Activated naive CD8-positive, alpha-beta T cell treated with anti-CD3 and anti-CD28 coated beads, Interleukin-2, amount 10 ng/mL, durations not matched to agents 7 days and 5 days (primary cell): ENCODE data around the gene TGM2. TPM values are rescaled to one million over a fixed set of nuclear protein-coding genes. Genes with fewer than 3 reads are reported as not detected.
A peak's percentile ranks its signal among the peaks of the same experiment; 100 is the strongest.
"Not testable (repeated sequence)": the region's sequence is repeated elsewhere in the genome, so short reads cannot be mapped to it uniquely, and the experiment has no call there.

Experiments
- ATAC-seq: fragments of 150-1000 bp; cut with Tn5 transposase; one replicate; pipeline ENCODE4 v1.10.0; 2021; ENCODE audit warnings: low read depth, moderate library complexity
- POLR2A ChIA-PET: fragments of 350-600 bp; sonication (Branson Sonifier 250); formaldehyde crosslinking; loops from one replicate; lab custom pipeline; 2021; ENCODE audit warnings: antibody characterized with exemption; lab: Charles Lee
- DNase-seq: peaks from one replicate; pipeline ENCODE4 v3.0.0; 2021
- H3K27ac Mint-ChIP-seq: one replicate; pipeline ENCODE4 v1.8.0; 2022; ENCODE audit warnings: mild to moderate bottlenecking, mixed read lengths
- H3K27me3 Mint-ChIP-seq: one replicate; pipeline ENCODE4 v1.8.0; 2022; ENCODE audit warnings: mild to moderate bottlenecking, moderate library complexity, mixed read lengths
- H3K36me3 Mint-ChIP-seq: one replicate; pipeline ENCODE4 v1.8.0; 2021; ENCODE audit warnings: mild to moderate bottlenecking, mixed read lengths
- H3K4me1 Mint-ChIP-seq: one replicate; pipeline ENCODE4 v1.8.0; 2021; ENCODE audit warnings: mixed read lengths
- H3K4me3 Mint-ChIP-seq: one replicate; pipeline ENCODE4 v1.8.0; 2022; ENCODE audit warnings: mild to moderate bottlenecking, moderate library complexity, mixed read lengths
- H3K9me3 Mint-ChIP-seq: one replicate; pipeline ENCODE4 v1.8.0; 2021; ENCODE audit warnings: mixed read lengths
- total RNA-seq, 2 experiments: library from RNA; stranded (reverse); gene quantifications; one replicate each; pipeline ENCODE4 v1.2.3, GENCODE V29; 2021

TGM2 gene
- total RNA-seq, 2 experiments from 2014 or later, result 0.43 to 0.50 TPM

DNA sequence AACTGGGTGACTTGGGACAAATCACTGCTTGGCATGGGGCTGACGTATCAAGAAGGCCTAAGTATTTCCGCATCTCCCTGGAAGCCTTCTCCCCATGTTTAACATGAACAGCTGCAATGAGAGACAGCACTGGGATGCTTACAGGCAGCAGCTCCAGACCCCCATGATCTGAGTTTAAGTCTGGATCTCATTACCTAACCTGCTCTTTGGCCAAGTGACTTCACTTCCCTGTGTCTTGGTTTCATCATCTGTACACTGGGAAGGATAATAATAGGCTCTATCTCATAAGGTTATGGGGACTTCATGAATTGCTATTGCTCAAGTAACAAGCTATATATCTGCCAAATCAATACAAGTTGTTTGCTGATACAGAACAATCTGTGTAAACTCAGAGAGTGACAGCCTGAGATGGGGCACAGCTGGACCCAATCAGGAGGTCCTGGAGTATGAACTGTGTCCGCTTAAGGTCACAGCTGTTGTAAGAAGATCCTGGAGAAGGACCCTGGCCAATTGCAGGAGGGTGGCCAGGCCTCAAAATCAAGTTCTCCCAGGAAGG lies 56.0 kb downstream of the TGM2 start:
- no peak overlapping the region for H3K4me3 Mint-ChIP-seq
- DNase-seq, result no peak
- peaks cover 4% of the 10 kb centered on the region for H3K27me3 Mint-ChIP-seq
- H3K36me3 Mint-ChIP-seq, result no peaks in the 10 kb centered on the region
- H3K27ac Mint-ChIP-seq, result no peak overlapping the region
- POLR2A ChIA-PET, result no interaction called here
- peaks cover 12% of the 10 kb centered on the region for H3K4me1 Mint-ChIP-seq
- ATAC-seq, result no peak
- no peaks in the 10 kb centered on the region for H3K9me3 Mint-ChIP-seq

DNA sequence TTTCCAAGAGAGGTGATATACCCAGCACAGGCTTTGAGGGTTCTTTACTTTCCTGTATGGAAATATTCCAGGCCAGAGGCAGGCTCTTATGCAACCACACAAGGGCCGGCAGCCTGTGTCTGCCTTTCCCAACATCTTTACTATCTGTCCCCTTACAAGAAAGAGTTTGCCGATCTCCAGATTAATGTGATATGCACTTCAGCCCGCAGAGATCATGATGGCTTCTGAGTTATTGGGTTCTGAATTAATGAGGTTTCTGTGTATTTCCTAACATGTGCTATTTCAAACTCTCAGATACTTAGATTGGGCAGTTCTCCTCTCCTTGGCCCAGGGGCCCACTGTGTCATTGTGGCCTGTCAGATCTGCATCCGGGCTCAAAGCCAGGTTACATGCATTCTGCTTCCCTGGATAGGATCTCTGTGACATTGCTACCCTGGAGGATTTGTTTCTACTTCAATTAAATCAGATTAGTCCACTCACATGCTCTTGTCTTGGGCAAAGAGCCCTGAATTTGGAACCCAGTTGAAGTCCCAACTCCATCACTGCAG lies 56.6 kb downstream of the TGM2 start:
- Mint-ChIP-seq H3K9me3 (no peaks in the 10 kb centered on the region), H3K4me3 (no peak overlapping the region), H3K27ac (no peak overlapping the region), H3K36me3 (no peaks in the 10 kb centered on the region), H3K27me3 (peaks cover 2% of the 10 kb centered on the region), H3K4me1 (peaks cover 6% of the 10 kb centered on the region)
- POLR2A ChIA-PET, result no interaction called here
- no peak for DNase-seq
- ATAC-seq, result no peak

DNA sequence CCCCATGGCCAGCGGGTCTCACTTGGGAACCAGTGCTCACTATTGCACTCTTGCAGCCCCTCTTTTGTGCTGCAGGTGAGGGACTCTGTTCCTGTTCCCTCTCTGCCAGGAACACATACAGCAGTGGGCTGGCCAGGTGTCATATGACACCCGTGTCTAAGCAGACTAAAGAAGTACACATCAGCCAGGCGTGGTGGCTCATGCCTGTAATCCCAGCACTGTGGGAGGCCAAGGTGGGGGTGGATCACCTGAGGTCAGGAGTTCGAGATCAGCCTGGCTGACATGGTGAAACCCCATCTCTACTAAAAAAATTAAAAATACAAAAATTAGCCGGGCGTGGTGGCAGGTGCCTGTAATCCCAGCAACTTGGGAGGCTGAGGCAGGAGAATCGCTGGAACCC lies 57.2 kb downstream of the TGM2 start:
- H3K4me1 Mint-ChIP-seq, H3K27me3 Mint-ChIP-seq, DNase-seq, H3K36me3 Mint-ChIP-seq, H3K9me3 Mint-ChIP-seq, POLR2A ChIA-PET, H3K27ac Mint-ChIP-seq, ATAC-seq, H3K4me3 Mint-ChIP-seq: not testable (repeated sequence)

DNA sequence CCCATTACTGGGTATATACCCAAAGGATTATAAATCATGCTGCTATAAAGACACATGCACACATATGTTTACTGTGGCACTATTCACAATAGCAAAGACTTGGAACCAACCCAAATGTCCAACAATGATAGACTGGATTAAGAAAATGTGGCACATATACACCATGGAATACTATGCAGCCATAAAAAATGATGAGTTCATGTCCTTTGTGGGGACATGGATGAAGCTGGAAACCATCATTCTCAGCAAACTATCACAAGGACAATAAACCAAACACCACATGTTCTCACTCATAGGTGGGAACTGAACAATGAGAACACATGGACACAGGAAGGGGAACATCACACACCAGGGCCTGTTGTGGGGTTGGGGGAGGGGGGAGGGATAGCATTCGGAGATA lies 57.7 kb downstream of the TGM2 start:
- POLR2A ChIA-PET, H3K4me1 Mint-ChIP-seq, H3K27me3 Mint-ChIP-seq, ATAC-seq, H3K27ac Mint-ChIP-seq, H3K9me3 Mint-ChIP-seq, DNase-seq, H3K4me3 Mint-ChIP-seq, H3K36me3 Mint-ChIP-seq: not testable (repeated sequence)

DNA sequence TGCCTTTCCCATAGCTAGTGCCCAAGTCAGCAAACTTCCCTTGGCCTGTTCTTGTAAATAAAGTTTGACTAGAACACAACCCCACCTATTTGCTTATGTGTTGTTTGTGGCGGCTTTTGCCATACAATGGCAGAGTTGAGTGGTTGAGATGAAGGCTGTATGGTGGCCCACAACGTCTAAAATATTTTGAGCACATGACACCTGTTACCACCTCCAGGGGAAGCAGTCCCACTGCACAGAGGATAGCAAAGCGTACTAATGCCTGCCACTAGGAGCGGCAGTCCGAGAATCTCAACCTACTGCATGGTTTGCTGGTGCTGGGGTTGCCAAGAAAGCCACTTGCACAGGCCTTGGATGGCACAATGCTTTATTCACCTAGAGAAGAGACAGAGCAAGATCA lies 58.6 kb downstream of the TGM2 start:
- POLR2A ChIA-PET, result no interaction called here
- no peak for DNase-seq
- H3K27me3 Mint-ChIP-seq, result peaks cover 2% of the 10 kb centered on the region
- no peaks in the 10 kb centered on the region for H3K36me3 Mint-ChIP-seq
- H3K27ac Mint-ChIP-seq, result no peak overlapping the region
- ATAC-seq, result no peak
- no peak overlapping the region for H3K4me3 Mint-ChIP-seq
- H3K9me3 Mint-ChIP-seq, result no peaks in the 10 kb centered on the region
- H3K4me1 Mint-ChIP-seq, result no peaks in the 10 kb centered on the region

DNA sequence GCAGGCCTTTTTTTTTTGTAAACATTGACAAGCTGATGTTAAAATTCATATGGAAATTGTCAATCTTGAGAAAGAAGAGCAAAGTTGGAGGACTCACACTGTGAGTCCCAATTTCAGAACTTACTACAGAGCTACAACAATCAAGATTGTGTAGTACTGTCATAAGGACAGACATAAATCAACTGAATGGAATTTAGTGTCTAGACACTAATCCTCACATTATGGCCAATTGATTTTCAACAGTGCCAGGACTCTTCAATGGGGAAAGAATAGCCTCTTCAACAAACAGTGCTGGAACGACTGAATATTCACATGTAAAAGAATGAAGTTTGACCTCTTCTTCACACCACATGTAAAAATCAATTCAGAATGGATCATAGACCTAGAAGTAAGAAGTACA lies 60.8 kb downstream of the TGM2 start:
- Mint-ChIP-seq H3K27ac (no peak overlapping the region), H3K4me3 (no peak overlapping the region), H3K4me1 (no peaks in the 10 kb centered on the region), H3K36me3 (no peaks in the 10 kb centered on the region), H3K27me3 (peaks cover 5% of the 10 kb centered on the region), H3K9me3 (no peaks in the 10 kb centered on the region)
- POLR2A ChIA-PET, result no interaction called here
- DNase-seq (no peak), ATAC-seq (no peak)

DNA sequence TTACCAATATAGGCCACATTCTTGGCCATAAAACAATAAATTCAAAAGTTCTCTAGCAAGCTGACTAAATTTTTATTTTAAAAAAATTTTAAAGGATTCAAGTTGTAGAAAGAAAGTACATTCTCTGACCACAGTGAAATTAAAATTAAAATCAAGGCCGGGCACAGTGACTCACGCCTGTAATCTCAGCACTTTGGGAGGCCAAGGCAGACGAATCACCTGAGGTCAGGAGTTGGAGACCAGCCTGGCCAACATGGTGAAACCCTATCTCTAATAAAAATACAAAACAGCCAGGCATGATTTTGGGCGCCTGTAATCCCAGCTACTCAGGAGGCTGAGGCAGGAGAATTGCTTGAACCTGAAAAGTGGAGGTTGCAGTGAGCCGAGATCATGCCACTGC lies 62.9 kb downstream of the TGM2 start:
- H3K9me3 Mint-ChIP-seq, ATAC-seq, H3K27ac Mint-ChIP-seq, H3K36me3 Mint-ChIP-seq, H3K27me3 Mint-ChIP-seq, POLR2A ChIA-PET, H3K4me3 Mint-ChIP-seq, H3K4me1 Mint-ChIP-seq, DNase-seq: not testable (repeated sequence)

DNA sequence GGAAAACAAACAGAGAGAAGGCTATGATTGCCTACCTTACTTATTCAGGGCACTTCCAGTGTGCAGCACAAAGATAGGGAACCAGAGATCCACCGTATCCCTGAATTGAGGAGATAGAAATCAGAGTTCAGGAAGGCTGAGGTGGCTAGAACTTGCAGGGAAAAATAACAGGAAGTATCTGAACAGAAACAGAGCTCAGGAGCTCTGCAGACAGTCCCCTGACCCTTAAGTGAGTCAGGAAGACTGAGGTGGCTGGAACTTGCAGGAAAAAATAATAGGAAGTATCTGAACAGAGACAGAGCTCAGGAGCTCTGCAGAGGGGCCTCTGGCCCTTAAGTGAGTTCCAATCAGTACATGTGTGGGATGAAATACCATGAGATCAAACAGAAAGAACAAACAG lies 66.1 kb downstream of the TGM2 start:
- H3K4me3 Mint-ChIP-seq, result no peak overlapping the region
- peaks cover 15% of the 10 kb centered on the region for H3K4me1 Mint-ChIP-seq
- DNase-seq, result no peak
- ATAC-seq, result no peak
- H3K9me3 Mint-ChIP-seq, result no peaks in the 10 kb centered on the region
- POLR2A ChIA-PET, result no interaction called here
- H3K27ac Mint-ChIP-seq, result no peak overlapping the region
- peaks cover 5% of the 10 kb centered on the region for H3K36me3 Mint-ChIP-seq
- H3K27me3 Mint-ChIP-seq, result peaks cover 7% of the 10 kb centered on the region

DNA sequence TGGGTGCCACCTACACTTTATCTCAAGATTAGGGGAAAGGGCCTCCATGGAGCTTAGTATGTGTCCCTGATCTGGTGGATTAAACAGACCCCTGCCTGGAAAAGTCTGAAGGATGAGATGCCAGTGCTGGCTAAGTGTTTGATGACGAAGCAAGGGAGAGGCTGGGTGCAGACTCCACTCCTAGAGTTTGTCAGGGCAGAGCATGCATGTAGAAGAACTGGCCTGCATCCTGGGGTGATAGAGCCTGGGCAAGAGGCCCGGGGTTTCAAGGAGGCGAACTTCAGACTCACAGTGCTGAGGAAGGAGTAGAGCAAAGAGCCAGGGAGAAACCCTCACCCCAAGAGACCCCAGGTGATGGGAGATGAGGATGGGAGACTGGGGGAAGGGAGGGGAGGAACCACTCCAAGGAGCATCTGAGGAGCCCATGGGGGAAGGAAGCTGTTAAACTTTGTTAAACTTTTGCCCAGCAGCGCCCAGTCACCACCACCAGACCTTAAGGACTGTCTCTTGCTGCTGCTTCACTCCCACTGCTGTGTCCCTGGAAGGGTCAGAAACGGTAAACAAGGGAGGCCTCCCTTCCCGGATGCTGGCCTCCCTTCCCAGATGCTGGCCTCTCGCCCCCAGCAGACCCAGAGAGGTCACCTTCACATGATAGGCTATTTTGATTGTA lies 69.9 kb downstream of the TGM2 start:
- H3K36me3 Mint-ChIP-seq, result peaks cover 17% of the 10 kb centered on the region
- POLR2A ChIA-PET, result no interaction called here

DNA sequence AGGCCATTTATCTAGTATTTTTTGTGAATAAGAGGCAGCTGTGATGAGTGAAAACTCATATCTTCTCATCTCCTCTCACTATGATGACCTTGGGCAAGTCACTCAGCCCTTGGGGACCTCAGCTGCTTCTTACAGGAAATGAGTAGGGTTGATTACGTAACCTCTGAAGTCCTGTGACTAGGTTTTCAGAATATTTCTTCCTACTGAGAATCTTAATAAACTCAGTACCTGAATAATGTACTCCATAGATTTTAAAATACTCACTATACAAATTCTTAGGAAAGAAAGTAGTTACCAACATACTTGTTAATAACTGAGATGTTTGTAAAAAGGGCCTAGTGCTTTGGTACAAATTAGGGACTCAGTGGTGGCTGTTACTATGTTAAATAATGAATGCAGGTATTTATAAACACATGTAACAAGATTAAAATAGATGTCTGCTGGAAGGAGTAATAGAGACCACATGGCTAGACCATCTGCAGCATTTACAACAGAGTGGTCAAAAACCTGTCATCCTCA lies 70.6 kb downstream of the TGM2 start:
- POLR2A ChIA-PET, result interaction anchor here (1.2 kb wide), 1 partner anchor 19 kb away, joined by 5 read pairs; no protein-coding TSS in a partner anchor
- Mint-ChIP-seq H3K4me1 (peaks cover 32% of the 10 kb centered on the region), H3K36me3 (peaks cover 17% of the 10 kb centered on the region), H3K9me3 (no peaks in the 10 kb centered on the region), H3K27ac (peak overlapping the region; percentile 76), H3K4me3 (peak overlapping the region; percentile 15), H3K27me3 (peaks cover 2% of the 10 kb centered on the region)
- ATAC-seq, result peak; percentile 93
- no peak for DNase-seq

More for the DNA sequence above, 69.9 kb downstream of the TGM2 start:
- H3K27me3 Mint-ChIP-seq, result peaks cover 2% of the 10 kb centered on the region
- H3K27ac Mint-ChIP-seq, result peak overlapping the region; percentile 76
- H3K4me3 Mint-ChIP-seq, result no peak overlapping the region
- H3K9me3 Mint-ChIP-seq, result no peaks in the 10 kb centered on the region
- ATAC-seq, result no peak
- no peak for DNase-seq
- peaks cover 32% of the 10 kb centered on the region for H3K4me1 Mint-ChIP-seq

DNA sequence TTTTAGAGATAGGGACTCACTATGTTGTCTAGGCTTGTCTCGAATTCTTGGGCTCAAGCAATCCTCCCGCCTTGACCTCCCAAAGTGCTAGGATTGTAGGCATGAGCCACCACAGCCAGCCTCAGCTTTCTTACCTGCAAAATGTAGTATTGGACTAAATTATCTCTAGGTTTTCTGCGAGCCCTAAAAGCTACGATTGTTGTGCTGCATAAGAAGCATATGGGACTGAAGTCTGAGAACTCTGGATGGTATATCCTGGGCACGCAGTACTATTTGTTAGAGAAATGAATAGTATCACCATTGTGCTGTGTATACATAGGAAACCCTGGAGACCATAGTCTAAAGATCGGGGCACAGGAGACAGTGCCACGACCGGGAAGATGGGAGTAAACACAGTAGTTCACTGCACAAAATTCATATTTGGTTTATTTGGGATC lies 71.4 kb downstream of the TGM2 start:
- DNase-seq, result no peak
- H3K4me1 Mint-ChIP-seq, result peaks cover 29% of the 10 kb centered on the region
- H3K4me3 Mint-ChIP-seq, result no peak overlapping the region
- H3K27me3 Mint-ChIP-seq, result peaks cover 2% of the 10 kb centered on the region
- peaks cover 17% of the 10 kb centered on the region for H3K36me3 Mint-ChIP-seq
- H3K27ac Mint-ChIP-seq, result peak overlapping the region; percentile 78
- POLR2A ChIA-PET, result interaction anchor here (1.2 kb wide), 1 partner anchor 18 kb away, joined by 5 read pairs; no protein-coding TSS in a partner anchor
- no peaks in the 10 kb centered on the region for H3K9me3 Mint-ChIP-seq
- ATAC-seq, result no peak

DNA sequence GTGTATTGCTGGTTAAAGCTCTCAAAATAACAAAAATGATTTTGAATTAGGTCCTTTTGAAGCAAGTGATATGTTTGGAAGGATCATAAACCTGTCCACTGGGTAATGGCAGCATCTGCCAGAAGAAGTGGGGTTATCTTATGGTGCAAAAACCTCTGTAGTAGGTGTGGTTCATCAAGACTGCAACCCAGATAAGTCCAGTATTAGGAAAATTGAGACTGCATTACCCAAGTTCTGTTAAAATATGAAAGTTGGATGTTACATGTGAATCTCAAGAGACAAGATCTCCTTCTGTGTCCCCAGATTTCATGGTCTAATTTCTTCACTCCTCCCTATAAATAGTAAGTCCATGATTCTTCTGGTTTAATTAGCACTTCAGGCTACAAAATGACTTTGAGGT lies 72.2 kb downstream of the TGM2 start:
- POLR2A ChIA-PET, result interaction anchor here (0.7 kb wide), 1 partner anchor 858 kb away, joined by 6 read pairs; no protein-coding TSS in a partner anchor
- H3K27ac Mint-ChIP-seq, result peak overlapping the region; percentile 78
- no peaks in the 10 kb centered on the region for H3K27me3 Mint-ChIP-seq
- H3K4me1 Mint-ChIP-seq, result peaks cover 29% of the 10 kb centered on the region
- ATAC-seq (no peak), DNase-seq (no peak)
- H3K4me3 Mint-ChIP-seq, result no peak overlapping the region
- H3K9me3 Mint-ChIP-seq, result no peaks in the 10 kb centered on the region
- H3K36me3 Mint-ChIP-seq, result peaks cover 17% of the 10 kb centered on the region

DNA sequence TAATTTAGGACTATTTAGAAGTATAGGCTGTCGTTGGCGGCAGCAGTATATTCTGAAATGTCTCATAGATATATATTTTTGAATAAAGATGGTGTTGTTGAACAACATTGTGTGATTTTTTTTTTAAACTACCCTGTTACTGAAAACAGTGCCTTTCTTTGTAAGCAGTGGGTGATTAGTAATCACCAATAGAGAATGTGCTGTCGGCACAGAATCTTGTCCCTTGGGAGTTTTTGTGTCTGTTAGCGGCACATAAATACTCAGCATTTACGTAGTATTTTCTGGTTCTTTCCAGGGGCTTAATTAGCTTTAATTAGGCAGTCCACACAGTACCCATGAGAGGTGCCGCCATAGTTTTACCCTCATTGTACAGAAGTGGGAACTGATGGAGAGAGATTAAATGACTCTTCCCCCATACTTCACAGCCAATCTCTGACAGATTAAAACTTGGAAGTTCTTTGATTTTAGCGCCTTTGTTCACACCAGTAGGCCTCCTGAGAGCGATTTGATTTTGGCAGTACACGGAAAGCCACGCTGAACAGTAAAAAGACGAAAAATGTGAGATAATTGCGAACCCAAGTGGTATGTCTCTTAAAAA lies 72.7 kb downstream of the TGM2 start:
- Mint-ChIP-seq H3K4me3 (no peak overlapping the region), H3K9me3 (no peaks in the 10 kb centered on the region), H3K27me3 (no peaks in the 10 kb centered on the region), H3K4me1 (peaks cover 29% of the 10 kb centered on the region), H3K36me3 (peaks cover 17% of the 10 kb centered on the region), H3K27ac (peak overlapping the region; percentile 39)
- ATAC-seq (no peak), DNase-seq (no peak)
- POLR2A ChIA-PET, result no interaction called here
